T-helper 2 cell treated with Interferon-gamma antibody and Interleukin-4, amounts not matched to agents 5 μg/mL and 100 μg/mL, for 36 hours (primary cell): ENCODE measurements around the gene AP3S2.
A peak's percentile ranks its signal among the peaks of the same experiment; 100 is the strongest.

Experiments used
- DNase-seq: peaks from one replicate; pipeline ENCODE4 v3.0.0; 2021; ENCODE audit warnings: low spot score
- H3K27ac Mint-ChIP-seq: one replicate; pipeline ENCODE4 v1.8.0; 2021; ENCODE audit warnings: mild to moderate bottlenecking, mixed read lengths
- H3K27me3 Mint-ChIP-seq: one replicate; pipeline ENCODE4 v1.8.0; 2021; ENCODE audit warnings: low read depth, mixed read lengths
- H3K36me3 Mint-ChIP-seq: one replicate; pipeline ENCODE4 v1.8.0; 2021; ENCODE audit warnings: low read depth, mixed read lengths
- H3K4me1 Mint-ChIP-seq: one replicate; pipeline ENCODE4 v1.8.0; 2021; ENCODE audit warnings: low read depth, mixed read lengths
- H3K4me3 Mint-ChIP-seq: one replicate; pipeline ENCODE4 v1.8.0; 2022; ENCODE audit warnings: mild to moderate bottlenecking, moderate library complexity, mixed read lengths
- H3K9me3 Mint-ChIP-seq: one replicate; pipeline ENCODE4 v1.8.0; 2021; ENCODE audit warnings: mixed read lengths

Gene AP3S2

GRCh38 chr15:89828281-89829145 lies 65.3 kb downstream of the AP3S2 start:
- Mint-ChIP-seq H3K27me3 (no peaks in the 10 kb centered on the region), H3K36me3 (peaks cover 2% of the 10 kb centered on the region), H3K9me3 (no peaks in the 10 kb centered on the region), H3K4me3 (no peak overlapping the region), H3K4me1 (no peaks in the 10 kb centered on the region), H3K27ac (no peak overlapping the region)
- DNase-seq, result no peak

GRCh38 chr15:89827829-89828228 lies 66.0 kb downstream of the AP3S2 start:
- H3K27me3 Mint-ChIP-seq, result no peaks in the 10 kb centered on the region

DNA sequence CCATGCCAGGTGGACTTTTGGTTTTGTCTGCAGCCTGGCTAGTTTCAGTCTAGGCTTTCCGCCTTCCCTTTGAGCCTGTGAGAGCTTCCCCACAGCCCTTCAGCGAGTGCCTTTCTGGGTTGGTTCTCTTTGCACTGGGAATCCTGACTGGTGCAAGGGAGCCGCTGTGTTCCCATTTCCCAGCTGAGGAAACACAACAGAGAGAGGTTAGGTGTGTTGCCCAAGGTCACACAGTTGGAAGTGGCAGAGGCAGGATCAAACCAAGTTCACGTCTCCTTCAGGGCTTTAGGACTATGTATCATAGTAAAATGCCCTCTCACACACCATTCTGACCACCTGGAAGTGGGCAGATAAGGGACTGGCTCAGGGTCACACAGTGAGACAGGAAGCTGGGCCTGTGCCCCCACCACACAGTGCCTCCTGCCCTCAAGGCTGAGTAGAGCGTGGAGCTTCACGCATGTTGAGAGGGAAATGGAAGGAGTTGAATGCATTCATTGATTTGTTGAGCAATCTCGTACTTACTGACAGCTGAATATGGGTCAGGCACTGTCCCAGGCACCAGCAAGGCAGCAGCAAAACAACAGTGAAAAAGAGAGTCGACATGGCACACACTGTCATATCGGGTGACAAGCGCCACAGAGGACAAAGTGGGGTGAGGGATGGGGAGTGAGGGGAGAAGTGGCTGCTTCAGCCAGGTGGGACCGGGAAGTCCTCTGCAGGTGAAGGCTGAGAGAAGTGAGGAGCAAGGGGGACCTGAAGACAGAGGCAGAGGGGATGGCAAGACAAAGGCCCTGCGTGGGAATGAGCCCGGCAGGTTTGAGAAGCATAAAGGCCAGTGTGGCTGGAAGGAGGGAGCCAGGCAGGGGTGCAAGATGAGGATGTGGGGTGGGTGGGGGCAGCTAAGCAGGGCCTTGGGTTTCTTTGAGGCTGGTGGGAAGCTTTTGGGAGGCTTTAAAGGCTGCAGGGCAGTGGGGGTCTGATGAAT lies 66.8 kb downstream of the AP3S2 start:
- H3K36me3 Mint-ChIP-seq, result no peaks in the 10 kb centered on the region
- no peak overlapping the region for H3K27ac Mint-ChIP-seq
- no peak overlapping the region for H3K4me3 Mint-ChIP-seq
- DNase-seq, result no peak
- H3K4me1 Mint-ChIP-seq, result no peaks in the 10 kb centered on the region
- H3K9me3 Mint-ChIP-seq, result no peaks in the 10 kb centered on the region
- peaks cover 6% of the 10 kb centered on the region for H3K27me3 Mint-ChIP-seq

More at GRCh38 chr15:89827829-89828228, 66.0 kb downstream of the AP3S2 start:
- DNase-seq, result no peak
- Mint-ChIP-seq H3K9me3 (no peaks in the 10 kb centered on the region), H3K27ac (peak overlapping the region; percentile 17), H3K36me3 (no peaks in the 10 kb centered on the region), H3K4me1 (no peaks in the 10 kb centered on the region), H3K4me3 (no peak overlapping the region)

GRCh38 chr15:89825271-89825940 lies 68.4 kb downstream of the AP3S2 start:
- Mint-ChIP-seq H3K27me3 (peaks cover 11% of the 10 kb centered on the region), H3K4me3 (no peak overlapping the region), H3K4me1 (peaks cover 4% of the 10 kb centered on the region), H3K36me3 (no peaks in the 10 kb centered on the region), H3K27ac (no peak overlapping the region), H3K9me3 (no peaks in the 10 kb centered on the region)
- no peak for DNase-seq

- no peak for DNase-seq
- Mint-ChIP-seq H3K36me3 (no peaks in the 10 kb centered on the region), H3K27ac (no peak overlapping the region), H3K4me3 (no peak overlapping the region), H3K27me3 (peaks cover 12% of the 10 kb centered on the region), H3K9me3 (no peaks in the 10 kb centered on the region), H3K4me1 (peaks cover 4% of the 10 kb centered on the region)
Observed at GRCh38 chr15:89824607-89824867, 69.3 kb downstream of the AP3S2 start.

DNA sequence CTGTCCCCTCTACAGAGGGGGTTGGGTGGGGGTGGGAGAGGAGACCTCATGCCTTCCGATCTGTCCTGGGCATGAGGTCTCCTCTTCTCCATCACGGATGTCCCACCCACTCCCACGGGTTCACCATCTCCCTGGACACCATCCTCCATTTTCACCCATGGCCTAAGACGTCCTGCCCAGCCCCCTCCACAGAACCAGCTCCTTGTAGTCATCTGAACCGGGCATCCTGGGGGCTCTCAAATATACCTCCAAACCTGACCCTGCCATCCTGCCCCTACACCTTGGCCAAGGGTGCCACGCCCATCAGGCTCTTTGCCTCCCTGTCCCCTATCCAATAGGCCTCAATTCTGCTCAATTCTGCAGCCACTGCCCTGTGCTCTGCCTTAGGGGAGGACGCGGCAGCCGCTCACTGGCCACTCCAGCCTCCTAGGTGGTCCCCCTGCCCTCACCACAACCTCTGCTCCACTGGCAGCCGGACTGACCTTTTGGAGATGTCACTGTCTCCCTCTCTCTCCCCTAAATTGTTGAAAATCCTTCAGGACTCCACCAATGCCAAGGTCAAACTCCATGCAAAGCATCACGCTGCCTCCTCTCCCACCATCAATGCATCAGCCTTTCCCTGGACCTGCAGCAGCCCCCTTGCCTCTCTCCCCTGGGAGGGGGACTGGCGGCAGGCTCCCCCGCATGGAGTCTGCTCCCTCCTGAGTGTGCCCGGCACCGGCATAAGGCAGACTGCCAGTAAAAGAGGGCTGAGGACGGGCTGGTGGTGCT lies 69.8 kb downstream of the AP3S2 start:
- DNase-seq, result no peak
- Mint-ChIP-seq H3K27ac (no peak overlapping the region), H3K36me3 (no peaks in the 10 kb centered on the region), H3K27me3 (peaks cover 12% of the 10 kb centered on the region), H3K9me3 (no peaks in the 10 kb centered on the region), H3K4me1 (peaks cover 4% of the 10 kb centered on the region), H3K4me3 (no peak overlapping the region)

- Mint-ChIP-seq H3K9me3 (no peaks in the 10 kb centered on the region), H3K4me3 (no peak overlapping the region)
Observed at GRCh38 chr15:89822951-89823711, 70.7 kb downstream of the AP3S2 start.

DNA sequence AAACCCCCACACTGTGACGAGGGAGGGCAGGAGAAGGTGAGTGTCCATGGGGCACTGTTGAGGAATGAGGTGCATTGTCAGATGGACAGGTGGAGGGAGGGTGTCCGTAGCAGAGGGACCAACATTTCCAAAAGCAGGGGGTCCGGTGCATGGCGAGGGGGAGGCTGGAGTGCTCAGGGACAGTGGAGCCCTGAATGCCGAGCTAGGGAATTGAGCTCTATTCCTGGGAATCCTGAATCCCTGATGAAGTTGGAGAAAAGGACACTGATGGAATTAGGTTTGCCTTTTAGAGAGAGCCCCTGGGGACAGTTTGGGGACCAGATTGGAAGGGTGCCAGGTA lies 71.2 kb downstream of the AP3S2 start:
- no peak overlapping the region for H3K27ac Mint-ChIP-seq
- no peaks in the 10 kb centered on the region for H3K36me3 Mint-ChIP-seq
- no peaks in the 10 kb centered on the region for H3K9me3 Mint-ChIP-seq
- peaks cover 17% of the 10 kb centered on the region for H3K27me3 Mint-ChIP-seq
- H3K4me3 Mint-ChIP-seq, result no peak overlapping the region
- H3K4me1 Mint-ChIP-seq, result peaks cover 4% of the 10 kb centered on the region
- DNase-seq, result no peak

More at GRCh38 chr15:89822951-89823711, 70.7 kb downstream of the AP3S2 start:
- Mint-ChIP-seq H3K36me3 (no peaks in the 10 kb centered on the region), H3K27ac (no peak overlapping the region), H3K4me1 (peaks cover 4% of the 10 kb centered on the region), H3K27me3 (peaks cover 14% of the 10 kb centered on the region)
- no peak for DNase-seq

- peaks cover 4% of the 10 kb centered on the region for H3K4me1 Mint-ChIP-seq
- no peaks in the 10 kb centered on the region for H3K9me3 Mint-ChIP-seq
- H3K36me3 Mint-ChIP-seq, result no peaks in the 10 kb centered on the region
- H3K27ac Mint-ChIP-seq, result no peak overlapping the region
- no peak overlapping the region for H3K4me3 Mint-ChIP-seq
- DNase-seq, result no peak
- peaks cover 20% of the 10 kb centered on the region for H3K27me3 Mint-ChIP-seq
Observed at GRCh38 chr15:89822026-89822425, 71.8 kb downstream of the AP3S2 start.

- peaks cover 30% of the 10 kb centered on the region for H3K27me3 Mint-ChIP-seq
- peaks cover 5% of the 10 kb centered on the region for H3K9me3 Mint-ChIP-seq
- no peak overlapping the region for H3K27ac Mint-ChIP-seq
- H3K36me3 Mint-ChIP-seq, result peaks cover 4% of the 10 kb centered on the region
- no peak overlapping the region for H3K4me3 Mint-ChIP-seq
- peaks cover 4% of the 10 kb centered on the region for H3K4me1 Mint-ChIP-seq
- DNase-seq, result no peak
Observed at GRCh38 chr15:89820666-89821611, 72.9 kb downstream of the AP3S2 start.

DNA sequence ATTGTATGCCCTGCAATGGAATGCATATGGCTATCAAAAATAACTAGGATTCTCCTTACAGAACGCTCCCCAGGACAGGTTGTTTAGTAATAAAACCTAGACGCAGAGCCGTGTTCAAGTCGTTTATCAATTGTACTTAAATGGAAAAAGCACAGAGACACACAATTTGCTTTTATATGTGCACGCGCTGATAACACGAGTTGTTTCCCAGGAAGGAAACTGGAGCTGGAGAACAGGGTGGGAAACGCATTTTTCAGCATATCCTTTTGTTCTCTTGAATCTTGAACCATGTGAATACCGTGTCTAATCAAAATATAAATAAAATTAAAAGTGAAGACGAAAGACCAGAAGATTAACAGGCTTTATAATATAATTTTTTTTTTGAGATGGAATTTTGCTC lies 75.5 kb downstream of the AP3S2 start:
- H3K27ac Mint-ChIP-seq, result no peak overlapping the region
- H3K27me3 Mint-ChIP-seq, result peaks cover 44% of the 10 kb centered on the region
- no peak overlapping the region for H3K4me3 Mint-ChIP-seq
- H3K9me3 Mint-ChIP-seq, result peaks cover 9% of the 10 kb centered on the region
- no peak for DNase-seq
- peaks cover 5% of the 10 kb centered on the region for H3K36me3 Mint-ChIP-seq
- H3K4me1 Mint-ChIP-seq, result peaks cover 10% of the 10 kb centered on the region

GRCh38 chr15:89817701-89818280 lies 76.0 kb downstream of the AP3S2 start:
- Mint-ChIP-seq H3K27me3 (peaks cover 44% of the 10 kb centered on the region), H3K4me1 (peaks cover 10% of the 10 kb centered on the region), H3K36me3 (peaks cover 5% of the 10 kb centered on the region), H3K4me3 (no peak overlapping the region), H3K27ac (no peak overlapping the region), H3K9me3 (peaks cover 9% of the 10 kb centered on the region)
- DNase-seq, result no peak
